Measurements from ENCODE around the gene LRIG3.
"Not testable (repeated sequence)": the region's sequence is repeated elsewhere in the genome, so short reads cannot be mapped to it uniquely, and the experiment has no call there.

LRIG3 gene

GRCh38 chr12:58905422-58905821, 14.9 kb downstream of the LRIG3 start:
- Mint-ChIP-seq H3K36me3 (ENCODE audit: low read depth) (no peaks in the 10 kb centered on the region), H3K9me3 (no peaks in the 10 kb centered on the region), H3K4me3 (no peak overlapping the region), H3K27me3 (no peaks in the 10 kb centered on the region), H3K27ac (no peak overlapping the region), H3K4me1 (ENCODE audit: low read depth) (no peaks in the 10 kb centered on the region)
- intact Hi-C loops (cut with micrococcal nuclease), result no loop called here

GRCh38 chr12:58902726-58903125, 17.6 kb downstream of the LRIG3 start:
- H3K4me1 Mint-ChIP-seq (ENCODE audit: low read depth); H3K36me3 Mint-ChIP-seq (ENCODE audit: low read depth); H3K9me3 Mint-ChIP-seq; H3K27ac Mint-ChIP-seq; intact Hi-C loops (cut with micrococcal nuclease); H3K27me3 Mint-ChIP-seq; H3K4me3 Mint-ChIP-seq: not testable (repeated sequence)

- no peak overlapping the region for H3K4me3 Mint-ChIP-seq
- no peaks in the 10 kb centered on the region for H3K27me3 Mint-ChIP-seq
- intact Hi-C loops (cut with micrococcal nuclease), result no loop called here
- H3K9me3 Mint-ChIP-seq, result no peaks in the 10 kb centered on the region
- no peaks in the 10 kb centered on the region for H3K36me3 Mint-ChIP-seq (ENCODE audit: low read depth)
- H3K27ac Mint-ChIP-seq, result no peak overlapping the region
- H3K4me1 Mint-ChIP-seq (ENCODE audit: low read depth), result no peaks in the 10 kb centered on the region
Observed at GRCh38 chr12:58901664-58902063, 18.6 kb downstream of the LRIG3 start.

DNA sequence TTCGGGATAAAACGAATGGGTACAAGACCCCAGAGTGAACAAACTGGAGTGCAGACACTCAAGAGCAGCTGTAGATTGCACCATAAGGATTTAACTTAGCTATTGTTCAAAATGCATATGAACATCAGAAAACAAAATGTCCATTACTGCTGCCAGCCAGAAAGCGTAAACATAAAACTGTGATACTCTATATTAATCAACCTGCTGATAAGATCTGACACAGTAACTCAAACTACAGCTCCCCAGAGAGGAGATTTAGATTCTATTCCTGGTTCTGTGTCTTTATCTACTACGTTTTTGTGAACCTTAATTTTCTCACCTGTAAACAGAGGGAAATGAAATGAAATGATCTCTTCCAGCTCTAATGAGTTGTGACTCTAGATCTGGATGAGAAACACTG, 22.3 kb downstream of the LRIG3 start:
- Mint-ChIP-seq H3K27me3 (no peaks in the 10 kb centered on the region), H3K4me1 (ENCODE audit: low read depth) (no peaks in the 10 kb centered on the region), H3K27ac (no peak overlapping the region), H3K4me3 (no peak overlapping the region), H3K36me3 (ENCODE audit: low read depth) (no peaks in the 10 kb centered on the region), H3K9me3 (no peaks in the 10 kb centered on the region)
- intact Hi-C loops (cut with micrococcal nuclease), result no loop called here

GRCh38 chr12:58896278-58896677, 24.0 kb downstream of the LRIG3 start:
- H3K9me3 Mint-ChIP-seq, result no peaks in the 10 kb centered on the region
- no peak overlapping the region for H3K4me3 Mint-ChIP-seq
- H3K36me3 Mint-ChIP-seq (ENCODE audit: low read depth), result no peaks in the 10 kb centered on the region
- H3K27ac Mint-ChIP-seq, result no peak overlapping the region
- H3K4me1 Mint-ChIP-seq (ENCODE audit: low read depth), result no peaks in the 10 kb centered on the region
- H3K27me3 Mint-ChIP-seq, result no peaks in the 10 kb centered on the region
- intact Hi-C loops (cut with micrococcal nuclease), result no loop called here

GRCh38 chr12:58895053-58895452, 25.3 kb downstream of the LRIG3 start:
- no peak overlapping the region for H3K27ac Mint-ChIP-seq
- no peaks in the 10 kb centered on the region for H3K4me1 Mint-ChIP-seq (ENCODE audit: low read depth)
- no peaks in the 10 kb centered on the region for H3K36me3 Mint-ChIP-seq (ENCODE audit: low read depth)
- H3K4me3 Mint-ChIP-seq, result no peak overlapping the region
- H3K9me3 Mint-ChIP-seq, result no peaks in the 10 kb centered on the region
- intact Hi-C loops (cut with micrococcal nuclease), result no loop called here
- no peaks in the 10 kb centered on the region for H3K27me3 Mint-ChIP-seq

DNA sequence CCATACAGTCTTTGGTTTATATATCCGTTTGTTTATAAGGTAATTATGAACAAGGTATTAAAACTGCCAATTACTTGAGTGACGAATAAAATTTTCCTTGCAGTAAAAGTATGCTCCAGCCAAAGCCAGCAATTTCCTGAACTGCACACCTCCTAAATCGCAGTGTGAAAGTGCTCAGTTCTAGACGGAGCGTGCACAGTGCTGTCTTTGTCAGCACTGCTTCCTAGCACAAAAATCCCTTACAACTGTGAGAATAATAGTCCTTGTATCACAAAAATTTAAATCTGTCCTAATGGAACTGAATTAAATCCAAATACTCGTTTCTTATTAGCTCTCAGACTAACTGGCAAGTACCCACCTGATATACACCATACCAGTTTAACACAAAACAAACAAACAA, 26.3 kb downstream of the LRIG3 start:
- Mint-ChIP-seq H3K27me3 (no peaks in the 10 kb centered on the region), H3K4me3 (no peak overlapping the region), H3K27ac (no peak overlapping the region), H3K9me3 (no peaks in the 10 kb centered on the region), H3K36me3 (ENCODE audit: low read depth) (no peaks in the 10 kb centered on the region), H3K4me1 (ENCODE audit: low read depth) (no peaks in the 10 kb centered on the region)
- intact Hi-C loops (cut with micrococcal nuclease), result no loop called here

DNA sequence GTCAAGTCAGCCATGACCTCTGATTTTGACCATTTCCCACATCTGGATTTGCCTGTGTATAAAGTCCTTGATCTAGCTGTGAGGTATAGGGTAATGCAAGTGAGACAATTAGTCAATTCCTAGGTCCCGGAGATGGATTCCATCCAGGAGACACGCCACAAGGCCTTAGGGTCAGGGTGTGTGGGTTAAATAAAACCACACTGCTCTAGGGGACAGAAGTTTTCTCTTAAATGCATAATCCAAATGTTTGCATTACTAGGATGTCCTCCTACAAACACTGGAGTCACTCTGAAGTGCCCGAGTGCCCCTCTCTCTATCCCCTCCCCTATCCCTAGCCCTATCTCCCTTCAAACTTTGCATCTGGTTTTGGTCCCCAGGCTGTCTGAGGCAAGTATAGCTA, 26.8 kb downstream of the LRIG3 start:
- Mint-ChIP-seq H3K27ac (no peak overlapping the region), H3K36me3 (ENCODE audit: low read depth) (no peaks in the 10 kb centered on the region), H3K27me3 (no peaks in the 10 kb centered on the region), H3K4me1 (ENCODE audit: low read depth) (no peaks in the 10 kb centered on the region), H3K9me3 (no peaks in the 10 kb centered on the region), H3K4me3 (no peak overlapping the region)
- intact Hi-C loops (cut with micrococcal nuclease), result no loop called here

DNA sequence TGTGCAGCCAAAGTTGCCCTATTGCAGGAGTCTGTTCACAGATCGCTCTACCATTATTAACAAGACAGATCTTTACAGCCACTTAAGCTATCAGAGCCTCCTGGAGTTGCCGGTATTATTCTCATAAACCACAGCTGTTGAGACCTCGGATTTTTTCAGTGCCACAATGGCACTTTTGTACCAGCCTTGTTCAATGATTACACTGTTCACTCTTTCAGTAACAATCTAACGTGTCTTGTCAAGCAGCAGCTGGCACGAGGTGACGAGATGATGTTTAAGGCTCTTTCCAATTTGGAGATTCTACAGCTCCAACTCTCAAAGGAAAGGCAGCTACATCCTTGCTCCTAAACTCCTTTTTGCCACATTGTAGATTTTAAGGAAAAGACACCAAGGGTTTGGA, 30.7 kb downstream of the LRIG3 start:
- H3K36me3 Mint-ChIP-seq (ENCODE audit: low read depth), result no peaks in the 10 kb centered on the region
- no peaks in the 10 kb centered on the region for H3K9me3 Mint-ChIP-seq
- H3K27me3 Mint-ChIP-seq, result no peaks in the 10 kb centered on the region
- no peak overlapping the region for H3K27ac Mint-ChIP-seq
- H3K4me1 Mint-ChIP-seq (ENCODE audit: low read depth), result no peaks in the 10 kb centered on the region
- no peak overlapping the region for H3K4me3 Mint-ChIP-seq
- intact Hi-C loops (cut with micrococcal nuclease), result no loop called here

GRCh38 chr12:58888131-58888783, 32.0 kb downstream of the LRIG3 start:
- Mint-ChIP-seq H3K36me3 (ENCODE audit: low read depth) (no peaks in the 10 kb centered on the region), H3K4me1 (ENCODE audit: low read depth) (no peaks in the 10 kb centered on the region), H3K27me3 (no peaks in the 10 kb centered on the region), H3K9me3 (no peaks in the 10 kb centered on the region), H3K4me3 (no peak overlapping the region), H3K27ac (no peak overlapping the region)
- intact Hi-C loops (cut with micrococcal nuclease), result no loop called here

- Mint-ChIP-seq H3K4me1 (ENCODE audit: low read depth) (no peaks in the 10 kb centered on the region), H3K9me3 (no peaks in the 10 kb centered on the region), H3K27ac (no peak overlapping the region), H3K4me3 (no peak overlapping the region), H3K36me3 (ENCODE audit: low read depth) (no peaks in the 10 kb centered on the region), H3K27me3 (no peaks in the 10 kb centered on the region)
- intact Hi-C loops (cut with micrococcal nuclease), result no loop called here
Observed at GRCh38 chr12:58887068-58887467, 33.2 kb downstream of the LRIG3 start.

DNA sequence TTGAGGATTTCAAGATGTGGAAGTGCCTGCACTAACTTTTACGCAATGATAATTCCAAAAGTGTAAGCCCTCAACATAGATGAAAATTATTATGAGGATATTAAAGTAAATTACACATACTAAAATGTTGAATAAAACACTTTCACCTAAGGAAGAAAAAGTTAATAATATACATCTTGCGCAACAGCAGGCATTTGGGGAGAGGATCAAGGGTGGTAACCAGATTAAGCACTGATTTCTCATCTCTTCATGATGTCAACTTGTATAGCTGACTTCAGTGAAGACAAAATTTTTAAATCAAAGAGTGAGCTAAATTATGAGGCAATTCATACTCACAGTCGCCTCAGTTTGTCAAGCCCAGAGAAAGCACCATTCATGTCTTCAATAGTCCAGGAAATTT, 33.8 kb downstream of the LRIG3 start:
- H3K27me3 Mint-ChIP-seq, result no peaks in the 10 kb centered on the region
- no peak overlapping the region for H3K4me3 Mint-ChIP-seq
- H3K36me3 Mint-ChIP-seq (ENCODE audit: low read depth), result no peaks in the 10 kb centered on the region
- intact Hi-C loops (cut with micrococcal nuclease), result no loop called here
- no peaks in the 10 kb centered on the region for H3K9me3 Mint-ChIP-seq
- no peak overlapping the region for H3K27ac Mint-ChIP-seq
- no peaks in the 10 kb centered on the region for H3K4me1 Mint-ChIP-seq (ENCODE audit: low read depth)

DNA sequence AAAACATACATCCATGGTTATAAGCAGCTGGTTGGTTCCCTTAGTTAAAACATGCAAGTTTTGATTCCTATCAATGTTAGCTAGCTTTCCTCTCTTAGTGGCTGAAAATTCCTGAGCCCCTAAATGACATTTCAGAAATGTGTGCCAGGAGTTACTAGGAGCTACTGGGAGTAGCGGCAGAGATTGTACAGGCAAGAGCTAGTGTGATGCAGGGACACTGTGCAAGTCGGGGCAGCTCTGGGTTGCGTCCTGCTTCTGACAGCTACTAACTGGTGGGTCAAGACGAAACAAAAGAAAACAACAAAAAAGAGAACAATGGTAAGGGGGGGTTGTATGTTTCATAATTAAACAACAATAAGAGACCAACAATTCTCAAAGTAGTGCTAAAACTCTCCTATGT, 35.4 kb downstream of the LRIG3 start:
- no peaks in the 10 kb centered on the region for H3K9me3 Mint-ChIP-seq
- intact Hi-C loops (cut with micrococcal nuclease), result no loop called here

GRCh38 chr12:58883576-58884334, 36.5 kb downstream of the LRIG3 start:
- Mint-ChIP-seq H3K4me3 (no peak overlapping the region), H3K4me1 (ENCODE audit: low read depth) (no peaks in the 10 kb centered on the region), H3K27ac (no peak overlapping the region), H3K27me3 (no peaks in the 10 kb centered on the region), H3K36me3 (ENCODE audit: low read depth) (no peaks in the 10 kb centered on the region), H3K9me3 (no peaks in the 10 kb centered on the region)
- intact Hi-C loops (cut with micrococcal nuclease), result no loop called here

More for the DNA sequence above, 35.4 kb downstream of the LRIG3 start:
- Mint-ChIP-seq H3K27me3 (no peaks in the 10 kb centered on the region), H3K4me1 (ENCODE audit: low read depth) (no peaks in the 10 kb centered on the region), H3K36me3 (ENCODE audit: low read depth) (no peaks in the 10 kb centered on the region), H3K4me3 (no peak overlapping the region), H3K27ac (no peak overlapping the region)

- no peak overlapping the region for H3K27ac Mint-ChIP-seq
- no peaks in the 10 kb centered on the region for H3K36me3 Mint-ChIP-seq (ENCODE audit: low read depth)
- no peak overlapping the region for H3K4me3 Mint-ChIP-seq
- H3K27me3 Mint-ChIP-seq, result no peaks in the 10 kb centered on the region
- intact Hi-C loops (cut with micrococcal nuclease), result no loop called here
- H3K4me1 Mint-ChIP-seq (ENCODE audit: low read depth), result no peaks in the 10 kb centered on the region
- no peaks in the 10 kb centered on the region for H3K9me3 Mint-ChIP-seq
Observed at GRCh38 chr12:58882826-58883225, 37.5 kb downstream of the LRIG3 start.

Measured in dendritic cell treated with granulocyte-macrophage colony-stimulating factor and Interleukin-4, amounts not matched to agents 40 ng/mL and 50 ng/mL, for 4 days (primary cell).